Esophagus squamous epithelium (tissue), 5 donors: ENCODE results near the gene TULP3. TPM values are rescaled to one million over a fixed set of nuclear protein-coding genes. Genes with fewer than 3 reads are reported as not detected.

Experiments
- DNase-seq: peaks from one replicate; lab custom pipeline; 2025; lab: John Stamatoyannopoulos, UW
- H3K27ac ChIP-seq, 4 donors: fragments of 200-600 bp; sonication (generic); one replicate each; pipeline ENCODE4 v1.5.1; 2016 to 2019; ENCODE audit warnings: mild to moderate bottlenecking in 1 of 4
- H3K27me3 ChIP-seq, 4 donors: fragments of 200-600 bp; sonication (generic); 1 replicate in 3 of 4; 2 replicates in 1 of 4; pipeline versions ENCODE4 v1.5.1 to v1.6.0; 2017 to 2021; ENCODE audit warnings: antibody characterized with exemption in 1 of 4
- H3K36me3 ChIP-seq, 3 donors: fragments of 200-600 bp; sonication (generic); one replicate each; pipeline ENCODE4 v1.5.1; 2016 to 2019
- H3K4me1 ChIP-seq, 3 donors: fragments of 200-600 bp; sonication (generic); one replicate each; pipeline ENCODE4 v1.5.1; 2017 to 2019
- H3K4me3 ChIP-seq, 4 donors: fragments of 200-600 bp; sonication (generic); 1 replicate in 3 of 4; 2 replicates in 1 of 4; pipeline ENCODE4 v1.5.1; 2016 to 2019; ENCODE audit warnings: mild to moderate bottlenecking in 2 of 4, moderate library complexity in 1 of 4
- H3K9me3 ChIP-seq, 3 donors: fragments of 200-600 bp; sonication (generic); one replicate each; pipeline ENCODE4 v1.5.1; 2016 to 2019
- POLR2A ChIP-seq, 4 donors: fragments of 450-650 bp; IDR thresholded peaks; one replicate each; pipeline ENCODE4 v1.6.1; 2017; ENCODE audit warnings: antibody characterized with exemption in 4 of 4, mild to moderate bottlenecking in 4 of 4, moderate library complexity in 3 of 4
- WGBS, 2 donors: methylation state at CpG; one replicate each; pipeline ENCODE4 v1.1.5; 2018; 5-methylcytosine and 5-hydroxymethylcytosine counted together
- intact Hi-C: fragments of 100-400 bp; cut with DNase I; formaldehyde crosslinking; loops from one replicate; pipeline ENCODE4 v1.15.0; 2022
- total RNA-seq, 4 donors: library from RNA; depleted of rRNA; stranded (reverse); fragments of >200 nt; gene quantifications; one replicate each; pipeline ENCODE4 v1.1.0, GENCODE V29; 2016
- TF ChIP-seq, protein P1 (sequence below), 6 experiments: fragments of 450-650 bp in 4 of 6; fragments of 200-600 bp in 2 of 6; sonication (generic) in 2 of 6; IDR thresholded peaks; one replicate each; pipeline ENCODE4 v1.5.1; 2016 to 2019; ENCODE audit warnings: antibody characterized with exemption in 6 of 6, mild to moderate bottlenecking in 4 of 6, moderate library complexity in 4 of 6
- donor health status: DM: yes; HTN: yes; CAD: no.

TULP3 gene
- total RNA-seq, 4 donors from 2014 or later, result 13.1 to 26.1 (median 19.8) TPM

DNA sequence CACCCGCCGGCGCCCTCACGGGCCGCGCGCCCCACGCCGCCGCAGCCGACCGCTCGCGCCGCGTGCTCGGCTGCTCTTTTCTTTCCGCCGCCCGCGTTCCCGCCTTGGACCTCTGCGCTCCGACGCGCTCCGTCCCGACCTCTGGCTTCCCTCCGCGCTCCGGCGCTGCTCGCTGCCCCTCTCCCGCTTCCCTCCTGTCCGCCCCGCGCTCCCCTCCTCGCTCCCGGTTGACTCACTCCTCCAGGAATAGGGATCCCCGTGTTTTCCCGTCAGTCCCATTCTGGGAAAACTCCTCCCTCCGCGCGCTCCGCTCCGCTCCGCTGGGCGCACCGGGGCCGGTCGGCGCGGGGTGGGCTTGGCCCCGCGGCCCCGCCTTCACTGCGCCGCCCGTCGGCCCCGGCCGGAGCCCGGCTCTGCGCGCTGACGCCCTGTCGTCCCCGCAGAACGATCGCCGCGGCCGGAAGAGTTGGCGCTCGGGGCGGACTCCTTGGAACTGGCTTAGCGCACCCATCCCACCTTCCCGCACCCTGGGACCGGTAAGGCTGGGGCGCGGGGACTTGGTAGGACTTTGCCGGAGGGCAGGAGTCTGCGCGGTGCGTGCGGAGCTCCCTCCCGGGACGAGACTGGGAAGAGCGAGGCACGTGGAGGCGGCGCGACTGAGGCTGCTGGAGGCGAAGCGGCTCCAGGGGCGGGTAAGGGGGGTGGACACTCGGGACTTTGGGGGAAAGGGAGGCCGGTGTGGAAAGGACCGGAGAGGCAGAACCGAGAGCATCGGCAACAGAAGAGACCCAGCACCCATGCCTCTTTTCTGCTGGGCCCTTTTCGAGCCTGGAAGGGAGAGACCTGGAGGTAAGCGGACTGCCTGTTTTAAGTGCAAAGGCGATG is 69.1 kb downstream of the TULP3 start:
- H3K27me3 ChIP-seq, result peaks cover 0 to 31% (median 0%) of the 10 kb centered on the region in 4 donors
- peak overlapping the region; percentile 53 to 81 (median 63) for H3K4me3 ChIP-seq
- TF ChIP-seq POLR2A (IDR thresholded peaks at IDR 0.05), result no peak
- TF ChIP-seq, protein P1, sequence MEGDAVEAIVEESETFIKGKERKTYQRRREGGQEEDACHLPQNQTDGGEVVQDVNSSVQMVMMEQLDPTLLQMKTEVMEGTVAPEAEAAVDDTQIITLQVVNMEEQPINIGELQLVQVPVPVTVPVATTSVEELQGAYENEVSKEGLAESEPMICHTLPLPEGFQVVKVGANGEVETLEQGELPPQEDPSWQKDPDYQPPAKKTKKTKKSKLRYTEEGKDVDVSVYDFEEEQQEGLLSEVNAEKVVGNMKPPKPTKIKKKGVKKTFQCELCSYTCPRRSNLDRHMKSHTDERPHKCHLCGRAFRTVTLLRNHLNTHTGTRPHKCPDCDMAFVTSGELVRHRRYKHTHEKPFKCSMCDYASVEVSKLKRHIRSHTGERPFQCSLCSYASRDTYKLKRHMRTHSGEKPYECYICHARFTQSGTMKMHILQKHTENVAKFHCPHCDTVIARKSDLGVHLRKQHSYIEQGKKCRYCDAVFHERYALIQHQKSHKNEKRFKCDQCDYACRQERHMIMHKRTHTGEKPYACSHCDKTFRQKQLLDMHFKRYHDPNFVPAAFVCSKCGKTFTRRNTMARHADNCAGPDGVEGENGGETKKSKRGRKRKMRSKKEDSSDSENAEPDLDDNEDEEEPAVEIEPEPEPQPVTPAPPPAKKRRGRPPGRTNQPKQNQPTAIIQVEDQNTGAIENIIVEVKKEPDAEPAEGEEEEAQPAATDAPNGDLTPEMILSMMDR (IDR thresholded peaks at IDR 0.05), result no peak
- peak overlapping the region; percentile 75 to 96 (median 86) for H3K27ac ChIP-seq
- H3K4me1 ChIP-seq, result peaks cover 20 to 54% (median 26%) of the 10 kb centered on the region in 3 donors
- no peaks in the 10 kb centered on the region for H3K9me3 ChIP-seq
- WGBS, 2 donors, result 5 to 8% methylated on average over 33 to 39 of the region's 104 CpGs
- intact Hi-C loops, result no loop called here
- no peaks in the 10 kb centered on the region for H3K36me3 ChIP-seq
- no peak for DNase-seq

DNA sequence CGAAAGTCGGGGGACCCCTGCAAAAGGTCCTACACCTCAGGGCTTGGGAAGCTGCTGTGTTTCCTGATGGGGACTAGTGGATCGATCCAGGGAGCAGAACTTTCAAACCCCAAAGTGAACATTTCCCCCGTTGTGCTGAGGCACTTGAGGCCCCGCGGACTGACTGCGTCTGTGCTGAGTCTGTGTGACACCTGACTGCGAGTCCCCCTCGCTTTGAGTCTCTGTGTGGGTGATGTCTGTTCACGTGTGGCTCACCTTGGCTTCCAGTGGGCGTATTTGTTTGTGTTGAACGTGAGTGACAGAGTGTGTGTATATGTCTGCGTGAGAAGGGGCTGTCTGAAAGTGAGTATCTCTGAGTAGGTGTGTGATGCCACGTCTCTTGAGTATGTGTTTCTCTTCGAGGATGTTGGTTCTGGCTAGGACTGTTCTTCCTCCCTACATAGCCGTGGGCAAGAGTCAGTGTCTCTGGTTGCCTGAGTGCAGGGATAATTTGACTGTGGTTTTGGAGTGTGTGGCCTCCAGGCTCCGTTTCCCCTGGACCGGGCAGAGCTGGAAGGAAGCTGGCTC is 69.8 kb downstream of the TULP3 start:
- Histone ChIP-seq H3K4me3 (peak overlapping the region; percentile 53 to 81 (median 63)), H3K36me3 (no peaks in the 10 kb centered on the region), H3K27ac (peak overlapping the region; percentile 75 to 96 (median 86)), H3K9me3 (no peaks in the 10 kb centered on the region), H3K4me1 (peaks cover 20 to 55% (median 26%) of the 10 kb centered on the region in 3 donors), H3K27me3 (peaks cover 0 to 31% (median 0%) of the 10 kb centered on the region in 4 donors)
- TF ChIP-seq, protein P1 (IDR thresholded peaks at IDR 0.05), result no peak
- no peak for TF ChIP-seq POLR2A (IDR thresholded peaks at IDR 0.05)
- 0 to 16% methylated on average over 6 to 18 of the region's 18 CpGs for WGBS, 2 donors
- intact Hi-C loops, result no loop called here
- DNase-seq, result no peak

DNA sequence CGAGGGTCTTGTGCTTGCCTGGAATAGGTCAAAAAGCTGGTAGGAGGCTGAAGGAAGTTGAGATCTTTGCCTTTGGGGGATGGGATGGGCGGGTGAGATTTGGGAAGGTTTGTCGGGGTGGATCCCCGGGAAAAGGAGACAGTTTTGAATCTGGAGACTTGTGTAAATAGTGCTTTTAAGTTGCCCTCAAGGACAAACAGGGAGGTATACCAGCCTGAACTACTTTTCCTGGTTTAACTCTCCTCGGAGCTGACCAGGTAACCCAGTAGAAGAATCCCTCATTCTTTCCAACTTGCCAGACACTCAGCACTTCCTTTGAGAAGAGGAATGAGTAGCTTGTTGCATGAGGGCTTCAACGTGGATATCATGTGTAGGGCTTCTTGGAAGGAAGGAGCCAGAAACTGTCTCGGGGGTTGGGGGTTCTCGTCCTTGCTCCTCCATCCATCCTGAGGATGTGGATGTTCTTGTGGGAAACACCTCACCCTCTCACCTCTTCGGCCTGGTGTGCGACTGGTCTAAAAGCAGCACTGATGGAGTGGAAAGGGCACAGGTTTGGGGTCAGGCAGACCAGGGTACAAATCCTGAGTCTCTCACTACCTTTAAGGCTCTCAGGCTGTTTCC is 70.4 kb downstream of the TULP3 start:
- Histone ChIP-seq H3K9me3 (no peaks in the 10 kb centered on the region), H3K4me1 (peaks cover 20 to 55% (median 26%) of the 10 kb centered on the region in 3 donors), H3K4me3 (peak overlapping the region in 3 of 4 donors; percentile 60 to 81 (median 66)), H3K36me3 (no peaks in the 10 kb centered on the region), H3K27ac (peak overlapping the region in 2 of 4 donors; percentile 88 to 96), H3K27me3 (peaks cover 0 to 31% (median 0%) of the 10 kb centered on the region in 4 donors)
- intact Hi-C loops, result no loop called here
- TF ChIP-seq POLR2A (IDR thresholded peaks at IDR 0.05), result no peak
- TF ChIP-seq, protein P1 (IDR thresholded peaks at IDR 0.05), result no peak
- 43 to 57% methylated on average over 9 to 10 of the region's 10 CpGs for WGBS, 2 donors
- DNase-seq, result no peak

DNA sequence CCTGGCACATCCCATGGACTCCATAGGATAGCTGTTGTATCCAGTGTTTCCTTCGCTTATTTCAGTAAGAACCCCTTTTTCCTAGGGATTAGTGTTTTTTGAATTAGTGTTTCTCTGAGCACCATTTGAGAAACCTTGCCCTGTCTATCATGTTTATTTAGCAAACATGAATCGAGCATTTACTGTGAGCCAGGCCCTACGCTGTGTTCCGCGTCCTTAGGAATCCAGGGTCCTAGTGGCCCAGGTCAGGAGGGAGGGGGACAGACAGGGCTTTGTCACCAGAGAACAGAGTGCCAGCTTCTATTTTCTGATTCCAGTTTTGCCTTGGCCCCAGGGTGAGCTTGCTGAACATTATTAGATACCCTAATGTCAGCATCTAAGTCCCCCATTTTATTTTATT is 71.0 kb downstream of the TULP3 start:
- Histone ChIP-seq H3K27ac (no peak overlapping the region), H3K9me3 (no peaks in the 10 kb centered on the region), H3K4me1 (peaks cover 20 to 55% (median 26%) of the 10 kb centered on the region in 3 donors), H3K27me3 (peaks cover 0 to 31% (median 0%) of the 10 kb centered on the region in 4 donors), H3K4me3 (peak overlapping the region in 1 of 4 donors; percentile 81), H3K36me3 (no peaks in the 10 kb centered on the region)
- 79 to 84% methylated on average over 5 of the region's 5 CpGs for WGBS, 2 donors
- intact Hi-C loops, result no loop called here
- no peak for DNase-seq
- TF ChIP-seq, protein P1 (IDR thresholded peaks at IDR 0.05), result no peak
